ENCODE measurements around the gene HM13.
"Not testable (repeated sequence)": the region's sequence is repeated elsewhere in the genome, so short reads cannot be mapped to it uniquely, and the experiment has no call there.

DNA sequence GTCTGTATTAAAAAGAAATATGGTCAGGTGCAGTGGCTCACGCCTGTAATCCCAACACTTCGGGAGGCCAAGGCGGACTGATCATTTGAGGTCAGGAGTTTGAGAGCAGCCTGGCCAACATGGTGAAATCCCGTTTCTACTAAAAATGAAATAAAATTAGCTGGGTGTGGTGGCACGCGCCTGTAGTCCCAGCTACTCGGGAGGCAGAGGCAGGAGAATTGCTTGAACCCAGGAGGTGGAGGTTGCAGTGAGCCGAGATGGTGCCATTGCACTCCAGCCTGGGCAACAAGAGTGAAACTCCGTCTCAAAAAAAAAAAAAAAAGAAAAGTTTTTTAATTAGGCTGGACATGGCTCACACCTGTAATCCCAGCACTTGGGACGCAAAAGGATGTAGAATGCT is 60.7 kb downstream of the HM13 start:
- TF ChIP-seq, protein P1, sequence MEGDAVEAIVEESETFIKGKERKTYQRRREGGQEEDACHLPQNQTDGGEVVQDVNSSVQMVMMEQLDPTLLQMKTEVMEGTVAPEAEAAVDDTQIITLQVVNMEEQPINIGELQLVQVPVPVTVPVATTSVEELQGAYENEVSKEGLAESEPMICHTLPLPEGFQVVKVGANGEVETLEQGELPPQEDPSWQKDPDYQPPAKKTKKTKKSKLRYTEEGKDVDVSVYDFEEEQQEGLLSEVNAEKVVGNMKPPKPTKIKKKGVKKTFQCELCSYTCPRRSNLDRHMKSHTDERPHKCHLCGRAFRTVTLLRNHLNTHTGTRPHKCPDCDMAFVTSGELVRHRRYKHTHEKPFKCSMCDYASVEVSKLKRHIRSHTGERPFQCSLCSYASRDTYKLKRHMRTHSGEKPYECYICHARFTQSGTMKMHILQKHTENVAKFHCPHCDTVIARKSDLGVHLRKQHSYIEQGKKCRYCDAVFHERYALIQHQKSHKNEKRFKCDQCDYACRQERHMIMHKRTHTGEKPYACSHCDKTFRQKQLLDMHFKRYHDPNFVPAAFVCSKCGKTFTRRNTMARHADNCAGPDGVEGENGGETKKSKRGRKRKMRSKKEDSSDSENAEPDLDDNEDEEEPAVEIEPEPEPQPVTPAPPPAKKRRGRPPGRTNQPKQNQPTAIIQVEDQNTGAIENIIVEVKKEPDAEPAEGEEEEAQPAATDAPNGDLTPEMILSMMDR (IDR thresholded peaks at IDR 0.05): not testable (repeated sequence)
- TF ChIP-seq POLR2A (IDR thresholded peaks at IDR 0.05): not testable (repeated sequence)

All from testis (tissue), 2 donors.